GM12892 (cell line): ENCODE results near the gene PCDHAC2.

Source experiments
- POLR2AphosphoS5 ChIP-seq: IDR thresholded peaks from 2 replicates; pipeline ENCODE4 v1.6.1; 2011; ENCODE audit warnings: low read depth, low read length, control low read depth
- TAF1 ChIP-seq: IDR thresholded peaks from 2 replicates; pipeline ENCODE4 v1.6.1; 2011; ENCODE audit warnings: low read depth, mild to moderate bottlenecking, control low read depth, low read length, borderline replicate concordance

- TF ChIP-seq POLR2AphosphoS5 (no peak), TAF1 (no peak)
Observed at GRCh38 chr5:140962190-140962589, 4.1 kb upstream of the PCDHAC2 start.
